ENCODE results near the gene PCMTD2. TPM values are rescaled to one million over a fixed set of nuclear protein-coding genes. Genes with fewer than 3 reads are reported as not detected.

Gene PCMTD2
- total and polyA plus RNA-seq, 10 of the 15 experiments (the other 5 are each of a cell fraction or from before 2014, with no cell fraction given): 6.8 to 36.8 (median 16.5) TPM

GRCh38 chr20:64261138-64261537 is 5.6 kb downstream of the PCMTD2 start:
- no peak overlapping the region for H3K9ac ChIP-seq (ENCODE audit: control insufficient read depth, insufficient read depth, low read length)
- RAD21 ChIA-PET (ENCODE audit: unreplicated experiment): no interaction called here
- WGBS (ENCODE audit: insufficient coverage, insufficient replicate concordance, low lambda C conversion rate, missing lambda C conversion rate): 73% methylated on average over 9 of the region's 9 CpGs
- POLR2A ChIA-PET: no interaction called here
- no peak for ATAC-seq
- no peak overlapping the region for H3K4me2 ChIP-seq (ENCODE audit: control insufficient read depth, insufficient read depth)
- in situ Hi-C loops (cut with MboI): no loop called here
- no peaks in the 10 kb centered on the region for H3K9me3 ChIP-seq (replicated peaks; ENCODE audit: control insufficient read depth, insufficient read depth, low read length)
- H3K27ac ChIP-seq (ENCODE audit: control insufficient read depth, insufficient read depth): no peak overlapping the region
- CTCF ChIA-PET: interaction anchor here (1.9 kb wide), 1 partner anchor 25 kb away, joined by 7 read pairs; no protein-coding TSS in a partner anchor
- H3K4me3 ChIP-seq: no peak overlapping the region
- H3K4me1 ChIP-seq (ENCODE audit: control insufficient read depth, insufficient read depth, low read length): peaks cover 5% of the 10 kb centered on the region
- no TSS peak for BruUV-seq (replicated peaks)
- peaks cover 1 to 12% of the 10 kb centered on the region in 2 experiments; a peak in 3 of 4 replicates for H3K36me3 ChIP-seq (ENCODE audit: control insufficient read depth in 2 of 2, insufficient read depth in 2 of 2, low read length in 1 of 2)
- no peaks in the 10 kb centered on the region for H4K20me1 ChIP-seq (ENCODE audit: control insufficient read depth, insufficient read depth)
- H3K27me3 ChIP-seq (replicated peaks in 1 of 2; ENCODE audit: control insufficient read depth in 2 of 2, insufficient read depth in 2 of 2, low read length in 1 of 2): no peaks in the 10 kb centered on the region
- no peak for DNase-seq (ENCODE audit: low read depth, low spot score)
- no peak overlapping the region for H2AFZ ChIP-seq (ENCODE audit: control insufficient read depth, low read depth, low read length)
- intact Hi-C loops (cut with micrococcal nuclease; ENCODE audit: unreplicated experiment): no loop called here
- H3K79me2 ChIP-seq (ENCODE audit: control insufficient read depth, insufficient read depth, low read length): peaks cover 9% of the 10 kb centered on the region
- TF ChIP-seq STAT3 (IDR thresholded peaks at IDR 0.05; ENCODE audit: low read depth, low read length): no peak
- TF ChIP-seq NR2C2 (IDR thresholded peaks at IDR 0.05; ENCODE audit: borderline replicate concordance, control insufficient read depth, insufficient read length, low read depth): no peak
- no peak for TF ChIP-seq ZNF274 (IDR thresholded peaks at IDR 0.05; ENCODE audit: insufficient read depth, insufficient read length)
- no peak for TF ChIP-seq ZBTB11 (CRISPR knock-in tag; IDR thresholded peaks at IDR 0.05)
- TF ChIP-seq CBX5 (IDR thresholded peaks at IDR 0.05; ENCODE audit: low read depth): no peak
- no peak for TF ChIP-seq BACH1 (IDR thresholded peaks at IDR 0.05; ENCODE audit: borderline replicate concordance)
- no peak for TF ChIP-seq EGR1 (IDR thresholded peaks at IDR 0.05; ENCODE audit: borderline replicate concordance in 1 of 2, low read depth in 2 of 2, low read length in 2 of 2)
- TF ChIP-seq RAD21 (IDR thresholded peaks at IDR 0.05; ENCODE audit: insufficient read depth, low read depth, low read length): no peak
- TF ChIP-seq TCF7 (IDR thresholded peaks at IDR 0.05; ENCODE audit: borderline replicate concordance): no peak
- no peak for TF ChIP-seq PBX3 (IDR thresholded peaks at IDR 0.05; ENCODE audit: insufficient replicate concordance, low read depth, low read length)
- no peak for TF ChIP-seq LARP7 (IDR thresholded peaks at IDR 0.05)
- no peak for TF ChIP-seq ATF2 (IDR thresholded peaks at IDR 0.05; ENCODE audit: low read length)
- FAIRE-seq: no peak
- SMC1A ChIA-PET (ENCODE audit: uncharacterized antibody, unreplicated experiment): interaction anchor here (0.7 to 0.8 kb wide), 2 partner anchors 13 to 25 kb away, joined by 3 read pairs; no protein-coding TSS in a partner anchor

Measured in GM12878 (cell line).